ENCODE measurements around the gene TRIO.

TRIO gene

DNA sequence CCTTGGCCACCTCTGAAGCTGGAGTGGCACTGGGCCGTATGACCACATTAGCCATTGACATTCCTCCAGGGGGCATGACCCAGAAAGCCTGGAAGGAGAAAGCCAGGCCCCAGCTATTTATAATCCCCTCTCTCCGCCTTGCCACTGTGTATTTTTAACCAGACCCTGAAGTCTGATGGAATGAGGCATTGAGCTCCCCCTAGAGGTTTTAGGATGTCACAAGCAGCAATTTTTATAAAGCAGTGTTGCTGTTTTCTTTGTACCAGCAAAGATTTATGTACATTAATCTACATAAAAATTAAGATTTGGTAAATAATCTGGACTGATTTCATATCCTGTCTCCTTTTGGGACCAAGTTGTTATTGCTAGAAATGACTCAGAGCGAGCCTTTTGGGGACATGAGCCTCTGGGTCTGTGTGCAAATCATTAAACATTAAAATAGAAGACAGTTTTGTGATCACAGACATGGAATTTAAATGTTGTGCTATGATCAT lies 127.1 kb downstream of the TRIO start:
- peak in 1 of 5 donors; percentile 8 for DNase-seq

DNA sequence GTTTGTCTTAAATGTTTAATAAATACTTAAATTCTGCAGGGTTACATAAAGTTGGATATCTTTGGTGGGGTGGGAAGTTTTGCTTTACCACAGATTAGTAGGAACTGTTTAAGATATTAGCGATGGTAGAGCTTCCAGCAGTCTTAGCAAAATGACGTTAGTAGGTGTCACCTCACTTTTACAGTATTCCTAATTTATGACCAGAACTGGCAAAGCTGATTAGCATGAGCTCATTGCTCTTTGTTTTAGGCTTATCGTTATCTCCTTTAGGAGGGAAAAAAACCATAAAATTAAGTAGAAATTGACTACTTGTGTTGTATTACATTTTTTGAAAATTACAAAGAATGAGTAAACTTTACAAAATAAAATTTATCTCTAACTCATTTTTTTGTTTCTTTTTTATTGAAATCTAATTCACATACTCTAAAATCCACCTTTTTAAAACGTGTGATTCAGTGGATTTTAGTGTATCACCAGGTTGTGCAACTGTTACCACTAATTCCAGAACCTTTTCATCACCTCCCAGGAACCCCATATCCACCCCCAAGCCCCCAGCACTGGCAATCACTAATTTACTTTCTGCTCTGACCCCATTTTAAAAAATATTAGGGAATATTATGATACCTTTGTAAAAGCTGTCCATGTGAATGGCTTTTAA lies 129.5 kb downstream of the TRIO start:
- no peak for DNase-seq

DNA sequence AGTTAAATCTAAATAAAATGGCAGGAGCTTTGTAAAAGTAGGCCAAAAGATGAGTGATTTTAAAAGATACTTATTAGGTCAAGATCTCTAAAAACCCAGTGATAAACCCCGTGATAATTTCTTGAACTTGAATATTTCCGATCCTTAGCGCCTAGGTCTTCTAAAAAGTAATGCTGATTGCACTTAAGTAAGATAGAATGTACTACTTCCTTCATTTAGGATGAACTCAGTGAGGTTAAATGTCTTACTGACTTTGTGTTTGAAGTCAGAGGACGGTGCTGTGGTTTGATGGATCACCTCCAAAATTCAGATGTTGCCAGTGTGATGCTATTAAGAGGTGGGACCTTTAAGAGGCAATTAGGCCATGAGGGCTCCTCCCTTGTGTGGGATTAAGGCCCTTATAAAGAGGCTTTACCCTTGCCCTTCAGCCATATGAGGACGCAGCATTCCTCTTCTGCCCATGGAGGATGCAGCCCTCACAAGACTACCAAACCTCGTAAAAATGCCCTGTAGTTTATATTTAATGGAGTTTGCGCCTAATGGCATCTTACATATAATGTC lies 130.1 kb downstream of the TRIO start:
- no peak for DNase-seq

DNA sequence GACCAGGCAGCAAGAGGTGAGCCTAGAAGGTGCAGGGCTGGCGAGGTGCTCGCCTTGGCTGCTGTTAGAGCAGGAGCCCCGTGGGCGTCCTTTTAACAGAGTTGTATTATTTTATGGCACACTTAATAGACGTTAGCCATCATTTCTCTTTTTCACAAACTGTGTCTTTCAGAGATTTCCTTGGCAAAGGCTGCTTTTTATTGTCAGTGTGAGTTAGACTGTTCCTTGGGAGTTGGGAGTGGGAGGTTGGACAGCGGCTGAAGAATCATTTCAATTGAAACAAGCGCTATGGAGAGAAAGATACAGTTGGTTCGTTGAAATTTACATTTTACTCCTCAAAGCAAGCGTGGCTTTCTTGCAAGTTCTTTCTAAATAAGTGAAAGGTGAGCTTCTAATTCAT lies 133.2 kb downstream of the TRIO start:
- DNase-seq: no peak

DNA sequence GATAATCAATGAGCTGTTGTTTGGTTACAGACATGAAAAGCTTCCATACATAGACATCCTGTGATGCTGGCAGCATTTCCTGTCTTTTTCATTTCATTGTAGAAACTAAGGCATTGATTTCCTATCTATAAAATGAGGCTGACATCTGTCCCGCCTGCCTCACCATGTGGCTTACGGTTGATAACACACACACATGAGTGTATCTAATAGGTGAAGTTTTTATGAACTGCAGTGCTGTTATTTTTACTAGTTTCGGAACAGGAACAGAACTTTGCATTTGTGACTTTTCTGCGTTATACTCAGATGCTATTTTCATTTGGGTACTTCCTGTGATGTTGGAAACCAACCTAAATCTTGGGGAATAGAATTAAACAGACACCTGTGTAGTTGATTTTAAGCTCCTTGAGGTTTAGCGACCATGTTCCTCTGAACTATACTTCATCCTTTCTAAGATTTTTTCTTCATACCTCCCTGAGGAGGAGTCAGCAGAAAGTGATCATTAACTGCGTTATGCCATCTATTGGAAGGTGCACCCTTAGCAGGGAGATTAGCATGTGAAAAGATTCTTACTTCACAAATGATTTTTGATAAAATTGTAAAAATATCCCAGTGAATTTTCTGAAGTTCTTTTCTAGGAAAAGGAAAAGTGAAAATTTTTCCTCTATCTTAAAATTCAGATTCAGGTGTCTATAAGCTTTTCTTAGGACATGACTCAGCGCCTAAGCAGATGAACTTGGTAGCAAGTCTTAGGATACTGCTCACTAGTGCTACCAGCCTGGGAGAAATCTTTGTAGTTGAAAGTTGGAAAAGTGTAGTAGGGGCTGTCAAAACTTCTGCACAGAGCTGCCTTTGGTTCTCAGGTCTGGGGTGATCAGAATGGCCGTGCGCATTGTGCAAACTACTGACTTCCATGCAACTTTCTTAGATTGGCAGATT lies 134.5 kb downstream of the TRIO start:
- peak in 1 of 5 donors; percentile 3 for DNase-seq

DNA sequence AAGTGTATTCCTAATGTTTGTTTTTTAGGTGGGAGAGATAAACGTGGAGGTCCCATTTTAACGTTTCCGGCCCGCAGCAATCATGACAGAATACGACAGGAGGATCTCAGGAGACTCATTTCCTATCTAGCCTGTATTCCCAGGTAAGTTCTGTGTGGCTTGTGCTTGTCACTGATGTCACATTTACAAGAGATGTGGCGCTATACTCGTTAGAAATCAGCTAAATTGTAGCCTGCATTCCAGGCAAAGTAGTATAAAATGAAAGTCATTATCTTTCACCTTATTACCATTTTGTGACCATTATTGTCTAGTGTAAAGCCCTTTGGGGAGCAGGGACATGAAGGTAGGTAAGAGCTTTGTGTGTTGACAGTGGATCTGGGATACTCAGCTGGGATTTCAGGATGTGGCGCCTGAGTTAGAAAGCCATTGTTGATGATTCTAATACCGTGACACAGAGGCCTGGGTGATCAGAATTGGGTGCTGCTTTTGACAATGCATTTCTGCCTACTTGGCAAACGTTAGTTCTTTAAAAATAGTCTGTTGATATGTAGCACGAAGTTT lies 137.2 kb downstream of the TRIO start:
- DNase-seq: no peak

DNA sequence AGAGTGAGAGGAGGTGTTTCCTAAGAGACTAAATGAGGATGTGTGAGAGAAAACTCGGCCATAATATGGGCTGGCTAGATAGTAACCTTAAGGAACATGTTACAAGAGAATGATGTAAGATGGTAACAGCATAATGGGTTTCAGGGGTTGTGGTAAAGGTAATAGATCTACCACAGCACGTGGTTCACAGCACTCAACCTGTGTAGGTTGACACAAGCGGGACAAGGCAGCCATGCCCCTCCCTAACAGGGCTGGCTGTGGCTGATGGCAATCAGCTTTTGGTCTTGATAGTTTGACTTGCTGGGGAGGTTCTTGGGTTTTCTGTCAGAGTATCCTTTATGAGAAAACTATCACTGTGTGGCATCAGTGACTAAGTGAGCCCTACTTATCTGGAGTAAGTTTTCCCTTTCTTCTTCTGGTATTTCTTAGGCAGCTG lies 138.6 kb downstream of the TRIO start:
- DNase-seq: no peak

DNA sequence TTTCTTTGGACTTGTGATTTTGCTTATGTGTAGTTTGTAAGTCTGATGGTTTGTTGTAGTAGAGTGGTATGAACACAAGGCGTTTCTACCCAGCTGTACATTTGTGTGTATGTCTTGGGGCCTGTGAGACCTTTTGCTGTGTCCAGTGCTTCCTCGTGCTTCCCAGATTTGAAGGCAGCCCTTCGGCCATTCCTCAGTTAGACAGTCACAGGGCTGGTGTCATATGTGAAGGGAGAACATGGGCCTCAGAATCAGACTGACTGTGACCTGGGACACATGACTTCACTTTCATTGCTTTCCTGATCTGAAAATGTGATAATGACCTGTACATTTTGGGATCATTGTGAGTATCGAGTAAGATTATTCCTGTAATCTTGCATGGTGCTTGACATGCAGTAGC lies 140.0 kb downstream of the TRIO start:
- DNase-seq: no peak

DNA sequence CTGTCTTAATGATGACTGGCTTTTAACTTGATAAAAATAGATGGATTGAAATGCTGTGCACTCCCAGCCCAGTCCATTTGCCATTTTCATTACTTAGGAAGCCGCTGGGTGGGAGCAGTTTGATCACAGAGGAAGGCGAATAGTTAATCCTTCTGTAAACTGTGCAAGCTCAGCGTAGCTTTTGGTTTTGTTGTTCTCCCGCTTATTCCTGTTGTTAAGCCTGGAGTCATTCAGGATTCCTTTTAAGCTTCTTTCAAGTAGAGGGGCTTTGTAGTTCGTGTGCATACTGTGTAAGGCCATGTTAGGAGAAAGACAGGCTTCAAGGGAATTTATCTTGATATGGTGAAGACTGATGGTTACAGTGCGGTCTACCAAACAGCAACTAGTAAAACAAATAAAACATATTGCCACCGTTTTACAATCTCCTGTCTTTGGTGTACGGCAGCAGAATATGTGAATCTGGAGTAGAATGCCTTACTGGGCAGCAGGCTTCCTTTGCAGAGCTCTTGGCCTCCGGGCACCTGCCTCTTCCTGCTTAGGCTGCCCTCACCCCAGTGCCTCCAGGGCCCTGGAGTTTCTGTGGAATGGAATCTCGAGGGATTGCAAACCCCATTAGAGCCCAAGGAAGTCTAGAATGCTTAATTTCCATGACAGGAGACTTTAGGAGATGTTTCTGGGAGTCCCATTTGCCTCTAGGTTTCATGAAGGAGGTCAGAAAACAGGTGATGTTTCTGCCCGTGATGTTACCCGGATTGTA lies 141.4 kb downstream of the TRIO start:
- DNase-seq: no peak

DNA sequence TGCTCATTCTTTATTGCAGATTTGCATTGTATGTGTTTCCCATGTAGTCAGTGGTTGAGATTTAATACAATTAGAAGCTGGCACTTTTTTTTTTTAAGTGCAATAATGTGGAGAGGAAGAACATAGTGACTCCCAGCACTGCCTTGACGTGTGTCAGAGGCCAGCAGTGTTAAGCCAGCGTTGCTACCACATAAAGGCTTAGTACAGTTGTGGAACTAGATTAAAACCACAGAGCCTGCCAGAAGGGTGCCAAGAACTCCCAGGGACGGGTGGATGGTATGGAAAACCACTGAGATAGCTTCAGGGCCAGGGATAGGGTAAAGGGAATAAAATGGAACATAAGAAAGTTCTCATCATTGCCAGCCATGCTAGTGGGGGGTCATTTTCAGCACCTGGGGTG lies 142.9 kb downstream of the TRIO start:
- no peak for DNase-seq

DNA sequence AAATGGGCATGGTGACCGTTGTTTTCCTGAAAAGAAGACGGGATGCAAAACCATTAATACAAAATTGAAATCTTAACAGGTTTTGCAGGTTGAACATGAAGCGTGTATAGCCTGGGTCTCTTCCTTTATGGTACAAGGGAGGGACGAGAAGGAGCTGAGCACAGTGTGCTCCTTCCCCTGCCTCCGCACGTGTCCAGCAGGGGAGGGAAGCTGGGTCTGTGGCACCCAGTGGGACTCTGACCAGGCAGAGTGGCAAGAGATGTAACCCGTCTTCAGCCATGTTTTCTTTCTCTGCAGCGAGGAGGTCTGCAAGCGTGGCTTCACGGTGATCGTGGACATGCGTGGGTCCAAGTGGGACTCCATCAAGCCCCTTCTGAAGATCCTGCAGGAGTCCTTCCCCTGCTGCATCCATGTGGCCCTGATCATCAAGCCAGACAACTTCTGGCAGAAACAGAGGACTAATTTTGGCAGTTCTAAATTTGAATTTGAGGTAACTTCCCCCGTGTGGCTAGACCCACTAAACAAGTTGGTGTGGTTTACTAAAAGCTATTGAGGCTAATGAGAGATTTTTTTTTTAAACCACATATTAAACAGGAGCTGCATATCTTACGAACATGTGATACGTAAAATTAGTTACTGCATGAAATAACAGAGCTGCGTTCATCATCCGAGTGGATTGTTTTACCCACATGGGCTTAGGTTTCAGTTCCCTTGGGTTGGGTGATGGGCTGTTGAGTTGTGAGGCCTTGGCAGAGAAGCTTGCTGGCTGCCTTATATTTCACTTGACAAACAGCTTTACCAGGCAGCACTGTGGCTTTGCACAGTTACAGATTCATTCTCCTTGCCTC lies 143.7 kb downstream of the TRIO start:
- no peak for DNase-seq

DNA sequence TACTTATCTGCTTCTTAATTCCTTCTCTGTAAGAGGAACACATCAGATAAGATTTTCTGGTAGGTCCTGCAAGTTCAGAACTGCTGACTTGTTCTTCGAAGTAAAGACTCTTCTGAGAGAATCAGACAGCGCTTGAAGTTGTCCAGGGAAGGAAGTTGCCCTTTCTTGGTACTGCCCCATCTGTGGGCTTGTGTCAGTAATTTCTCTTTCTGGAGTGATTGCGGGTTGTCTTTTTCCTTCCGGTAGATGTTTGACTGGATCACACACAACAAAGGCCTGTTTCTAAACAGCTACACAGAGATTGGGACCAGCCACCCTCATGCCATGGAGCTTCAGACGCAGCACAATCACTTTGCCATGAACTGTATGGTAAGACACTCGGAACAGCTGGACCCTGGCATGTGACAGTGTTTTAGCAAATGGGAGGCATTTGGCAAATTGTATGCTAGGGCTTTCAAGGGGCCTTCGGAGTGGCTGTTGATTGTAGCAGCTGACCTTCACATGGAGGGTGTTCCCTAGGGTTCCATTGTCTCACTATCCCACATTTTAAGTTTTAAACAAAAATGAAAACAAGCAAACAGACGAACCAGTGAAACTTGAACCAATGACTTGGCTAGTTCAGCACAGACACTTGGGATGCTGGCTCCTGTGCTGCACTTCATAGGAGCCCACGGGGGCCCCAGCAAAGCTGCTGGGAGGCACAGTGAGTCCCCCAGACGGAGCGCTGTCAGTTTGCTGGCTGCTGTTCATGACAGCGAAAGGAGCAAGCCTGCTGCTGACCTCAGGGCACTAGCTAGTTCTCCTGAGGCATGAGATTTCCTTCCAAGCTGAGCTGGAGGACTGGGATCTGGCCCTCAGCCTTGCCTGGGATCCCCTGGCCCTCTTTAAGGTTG lies 149.9 kb downstream of the TRIO start:
- no peak for DNase-seq

DNA sequence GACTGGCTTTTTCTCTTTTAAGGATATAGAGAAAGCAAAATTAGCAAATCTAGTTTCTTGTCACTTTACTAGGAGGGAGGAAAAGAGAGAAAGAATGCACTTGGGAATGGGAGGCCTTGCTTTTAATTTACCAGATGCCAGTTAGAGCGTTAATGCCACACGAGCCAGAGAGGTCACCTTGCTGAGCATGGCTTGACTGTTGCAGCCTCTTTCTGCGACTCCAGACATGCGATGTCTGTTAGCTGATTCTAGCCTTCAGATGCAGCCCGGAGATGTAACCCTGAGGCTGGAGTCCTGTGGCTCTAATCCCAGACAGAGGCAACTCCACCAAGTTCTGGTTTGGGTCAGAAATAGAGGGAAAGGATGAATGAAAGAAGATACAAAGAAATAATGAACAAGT lies 152.5 kb downstream of the TRIO start:
- DNase-seq: no peak

DNA sequence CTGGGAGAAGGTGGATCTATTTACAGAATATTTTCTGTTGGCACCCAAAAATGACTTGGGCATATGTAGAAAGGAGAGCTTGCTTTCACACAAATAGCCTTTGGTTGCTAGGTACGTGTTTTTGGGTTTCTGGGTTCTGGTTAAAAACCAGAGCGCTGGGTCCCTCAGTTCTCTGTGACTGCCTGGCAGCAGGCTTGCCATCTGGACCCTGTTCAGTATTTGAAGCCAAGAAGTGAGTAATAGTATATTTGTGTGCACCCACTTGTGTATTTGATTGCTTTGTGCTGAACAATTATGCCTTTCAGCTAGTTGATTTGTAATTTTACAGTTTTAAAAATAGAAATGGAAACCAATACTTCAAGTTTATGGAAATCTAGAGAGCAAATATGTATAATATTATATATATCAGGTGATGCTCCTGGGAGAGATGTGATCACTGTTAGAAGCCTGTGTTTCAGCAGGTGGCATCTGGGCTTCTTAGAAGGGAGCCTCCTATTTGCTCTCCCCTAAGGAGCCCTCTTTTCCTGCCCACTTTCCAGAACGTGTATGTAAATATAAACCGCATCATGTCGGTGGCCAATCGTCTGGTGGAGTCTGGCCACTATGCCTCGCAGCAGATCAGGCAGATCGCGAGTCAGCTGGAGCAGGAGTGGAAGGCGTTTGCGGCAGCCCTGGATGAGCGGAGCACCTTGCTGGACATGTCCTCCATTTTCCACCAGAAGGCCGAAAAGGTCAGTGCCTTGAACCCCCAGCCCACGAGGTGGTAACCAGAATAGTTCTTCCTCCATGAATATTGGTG lies 153.6 kb downstream of the TRIO start:
- no peak for DNase-seq

DNA sequence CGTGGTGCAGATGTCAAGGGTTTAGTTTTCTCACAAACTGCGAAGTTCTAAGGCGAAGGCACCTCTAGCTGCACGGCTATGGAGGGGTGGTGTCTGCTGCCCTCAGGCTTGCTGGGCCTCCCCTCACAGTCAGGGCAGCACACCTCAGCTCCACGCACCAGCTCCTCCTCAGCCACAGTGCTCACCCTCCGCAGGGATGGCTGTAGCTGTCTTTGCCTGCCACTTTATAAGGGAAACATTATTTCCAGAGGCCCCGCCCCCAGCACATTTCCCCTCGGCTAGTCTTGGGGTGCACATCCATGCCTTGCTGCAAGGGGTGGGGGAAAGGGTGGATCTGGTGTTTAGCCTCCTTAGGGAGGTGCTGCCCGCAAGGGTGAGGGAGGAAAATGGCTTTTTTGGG lies 154.6 kb downstream of the TRIO start:
- no peak for DNase-seq

DNA sequence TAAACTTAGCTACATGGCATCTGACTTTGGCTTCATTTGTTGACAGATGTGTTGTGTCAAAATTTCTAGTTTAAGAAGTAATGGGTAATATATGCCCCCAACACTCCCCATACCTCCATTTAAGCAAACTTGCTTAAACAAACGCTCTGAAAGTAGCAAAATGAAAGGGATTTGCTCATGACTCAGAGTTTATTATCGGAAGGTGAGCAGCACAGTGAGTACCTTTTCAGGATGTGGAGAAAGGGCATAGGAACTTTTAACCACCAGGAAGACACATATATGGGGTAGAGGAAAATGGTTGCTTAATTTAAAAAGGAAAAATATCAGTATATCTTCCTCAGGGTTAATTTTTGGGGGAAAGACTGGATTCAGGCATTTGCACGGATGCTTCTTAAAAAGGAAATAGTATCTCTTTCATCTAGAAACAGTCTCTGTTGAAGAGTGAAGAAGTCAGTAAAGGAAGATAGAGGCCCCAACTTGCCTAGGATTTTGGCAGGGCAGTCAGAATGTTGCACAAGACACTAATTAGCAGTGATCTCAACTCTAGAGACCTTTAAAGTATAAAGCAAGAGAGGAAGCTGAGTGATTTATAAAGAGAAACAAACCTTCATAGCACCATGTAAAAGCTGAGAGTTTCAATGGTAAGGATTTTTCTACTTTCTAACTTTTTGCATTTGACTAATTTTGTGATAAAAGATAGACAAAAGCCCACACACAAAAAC lies 155.1 kb downstream of the TRIO start:
- DNase-seq: no peak

DNA sequence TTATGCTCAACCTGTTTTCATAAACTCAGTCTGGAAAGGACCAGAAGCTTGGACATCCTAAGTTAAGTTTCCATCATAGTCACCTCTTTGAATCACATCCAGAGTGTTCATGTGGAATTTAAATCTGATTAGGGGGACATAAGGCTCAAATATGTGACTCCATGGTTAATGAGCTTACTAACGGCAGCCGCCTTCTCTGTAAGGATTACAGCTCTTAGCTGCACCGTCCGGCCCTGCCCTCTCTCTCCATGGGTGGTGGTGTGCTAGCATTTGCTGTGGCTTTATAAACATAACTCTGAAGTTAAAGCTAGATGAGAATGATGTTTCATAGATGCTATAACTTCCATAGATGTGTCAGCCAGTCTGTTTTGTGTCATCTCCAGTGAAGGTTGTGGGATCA lies 156.5 kb downstream of the TRIO start:
- DNase-seq: no peak

DNA sequence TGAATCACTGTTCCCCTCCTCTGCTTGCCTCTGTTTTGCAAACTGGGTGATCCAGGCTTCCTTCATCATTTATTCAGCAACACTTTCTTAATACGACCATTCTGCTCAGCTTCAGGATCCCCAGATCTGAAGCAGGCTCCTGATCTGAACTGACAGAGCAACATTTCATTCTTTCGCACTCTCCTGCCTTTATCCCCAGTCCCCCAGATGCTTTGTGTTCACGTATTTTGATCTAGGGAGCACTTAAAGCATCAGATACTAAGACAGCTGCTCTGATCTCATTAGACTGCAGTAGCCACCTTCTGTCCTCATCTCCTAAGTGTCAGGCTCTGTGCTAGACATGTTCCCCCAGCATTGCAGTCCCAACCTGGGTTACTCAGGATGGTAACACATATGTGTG lies 158.0 kb downstream of the TRIO start:
- DNase-seq: no peak

DNA sequence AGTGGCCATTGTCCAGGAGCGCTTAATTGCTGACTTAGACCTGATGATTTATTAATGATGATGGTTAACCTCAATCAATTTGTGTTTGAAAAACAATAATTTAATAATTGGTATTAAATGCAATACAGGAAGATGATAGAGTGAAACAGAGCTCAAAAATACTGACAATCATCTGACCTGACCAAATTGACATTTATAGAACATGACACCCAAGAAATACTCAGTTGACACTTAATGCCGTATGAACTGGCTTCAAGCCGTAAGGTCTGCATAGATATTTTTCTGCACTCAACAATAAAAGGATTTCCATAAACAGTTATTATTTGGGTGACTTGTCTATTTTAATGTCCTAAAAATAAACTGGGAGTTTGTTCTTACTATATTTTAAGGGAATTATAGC lies 159.2 kb downstream of the TRIO start:
- DNase-seq: no peak

Data from T-helper 1 cell (primary cell).